GM21529 (cell line): Measurements from ENCODE around the gene GRIA2.
A peak's percentile ranks its signal among the peaks of the same experiment; 100 is the strongest.
"Not testable (repeated sequence)": the region's sequence is repeated elsewhere in the genome, so short reads cannot be mapped to it uniquely, and the experiment has no call there.

Experiments used
- ATAC-seq: cut with Tn5 transposase; IDR thresholded peaks from one replicate; pipeline ENCODE4 v1.9.1; 2021; ENCODE audit not compliant: unreplicated experiment

The GRIA2 gene

GRCh38 chr4:157220371-157220881, at the start of gene GRIA2:
Gene GRIA2 (plus strand): TSS chr4:157220728. CDS start chr4:157221043, 315 bp downstream.
- no peak for ATAC-seq

GRCh38 chr4:157172011-157172410, 48.5 kb upstream of the GRIA2 start:
- no peak for ATAC-seq

GRCh38 chr4:157180268-157180667, 40.3 kb upstream of the GRIA2 start:
- ATAC-seq: not testable (repeated sequence)

- ATAC-seq: no peak
Measured at GRCh38 chr4:157184300-157184699, 36.2 kb upstream of the GRIA2 start.

GRCh38 chr4:157185363-157185762, 35.2 kb upstream of the GRIA2 start:
- no peak for ATAC-seq

GRCh38 chr4:157195374-157195773, 25.2 kb upstream of the GRIA2 start:
- ATAC-seq: no peak

- no peak for ATAC-seq
Measured at GRCh38 chr4:157196046-157196445, 24.5 kb upstream of the GRIA2 start.

- ATAC-seq: peak; percentile 44
Measured at GRCh38 chr4:157204634-157205244, 15.8 kb upstream of the GRIA2 start.

GRCh38 chr4:157217708-157218107, 2.8 kb upstream of the GRIA2 start:
- no peak for ATAC-seq

- ATAC-seq: no peak
Measured at GRCh38 chr4:157219711-157220370, 687 bp upstream of the GRIA2 start.

GRCh38 chr4:157221426-157221894, 932 bp downstream of the GRIA2 start:
- ATAC-seq: no peak

- no peak for ATAC-seq
Measured at GRCh38 chr4:157221895-157222770, 1.6 kb downstream of the GRIA2 start.

GRCh38 chr4:157222771-157223160, 2.2 kb downstream of the GRIA2 start:
- no peak for ATAC-seq

GRCh38 chr4:157223456-157223855, 2.9 kb downstream of the GRIA2 start:
- no peak for ATAC-seq

GRCh38 chr4:157225096-157225495, 4.6 kb downstream of the GRIA2 start:
- no peak for ATAC-seq

GRCh38 chr4:157226035-157226434, 5.5 kb downstream of the GRIA2 start:
- ATAC-seq: no peak

- ATAC-seq: no peak
Measured at GRCh38 chr4:157226601-157227000, 6.1 kb downstream of the GRIA2 start.

GRCh38 chr4:157231525-157231924, 11.0 kb downstream of the GRIA2 start:
- no peak for ATAC-seq

GRCh38 chr4:157242871-157243270, 22.3 kb downstream of the GRIA2 start:
- ATAC-seq: no peak

- ATAC-seq: no peak
Measured at GRCh38 chr4:157244348-157244747, 23.8 kb downstream of the GRIA2 start.

- no peak for ATAC-seq
Measured at GRCh38 chr4:157245351-157245750, 24.8 kb downstream of the GRIA2 start.
